ENCODE measurements around the gene CCR6. TPM values are rescaled to one million over a fixed set of nuclear protein-coding genes. Genes with fewer than 3 reads are reported as not detected.
"Not testable (repeated sequence)": the region's sequence is repeated elsewhere in the genome, so short reads cannot be mapped to it uniquely, and the experiment has no call there.

Gene CCR6
- total and polyA plus RNA-seq, 5 donors = not detected

GRCh38 chr6:167178896-167179655 lies 56.2 kb downstream of the CCR6 start:
- H3K4me1 ChIP-seq (ENCODE audit: control insufficient read depth, insufficient read depth, low read length); H3K27me3 ChIP-seq (ENCODE audit: control insufficient read depth, insufficient read depth); intact Hi-C loops (cut with DNase I); ATAC-seq; H3K9me3 ChIP-seq (ENCODE audit: control insufficient read depth, low read length); DNase-seq; H3K27ac ChIP-seq (ENCODE audit: low read length); H3K4me3 ChIP-seq (ENCODE audit: low read length): not testable (repeated sequence)
- WGBS = 89% methylated on average over 25 of the region's 31 CpGs

- DNase-seq = peak in 1 of 3 donors; percentile 19
- H3K9me3 ChIP-seq (ENCODE audit: control insufficient read depth, low read length); H3K27ac ChIP-seq (ENCODE audit: low read length); H3K4me1 ChIP-seq (ENCODE audit: control insufficient read depth, insufficient read depth, low read length); intact Hi-C loops (cut with DNase I); ATAC-seq; H3K27me3 ChIP-seq (ENCODE audit: control insufficient read depth, insufficient read depth); H3K4me3 ChIP-seq (ENCODE audit: low read length): not testable (repeated sequence)
- WGBS = 87% methylated on average over 6 of the region's 8 CpGs
Measured at GRCh38 chr6:167180086-167180485, 57.2 kb downstream of the CCR6 start.

- intact Hi-C loops (cut with DNase I); H3K9me3 ChIP-seq (ENCODE audit: control insufficient read depth, low read length); H3K4me1 ChIP-seq (ENCODE audit: control insufficient read depth, insufficient read depth, low read length); H3K27me3 ChIP-seq (ENCODE audit: control insufficient read depth, insufficient read depth); H3K27ac ChIP-seq (ENCODE audit: low read length); H3K4me3 ChIP-seq (ENCODE audit: low read length); ATAC-seq; DNase-seq: not testable (repeated sequence)
- WGBS = no CpG with 5 or more reads among the region's 6 CpGs
Measured at GRCh38 chr6:167181351-167181750, 58.5 kb downstream of the CCR6 start.

GRCh38 chr6:167182913-167183314 lies 60.0 kb downstream of the CCR6 start:
- DNase-seq; H3K27ac ChIP-seq (ENCODE audit: low read length); H3K9me3 ChIP-seq (ENCODE audit: control insufficient read depth, low read length); H3K27me3 ChIP-seq (ENCODE audit: control insufficient read depth, insufficient read depth); H3K4me3 ChIP-seq (ENCODE audit: low read length); H3K4me1 ChIP-seq (ENCODE audit: control insufficient read depth, insufficient read depth, low read length); intact Hi-C loops (cut with DNase I): not testable (repeated sequence)
- WGBS = 7% methylated on average over 4 of the region's 8 CpGs
- ATAC-seq = peak; percentile 45 to 71

- intact Hi-C loops (cut with DNase I); H3K9me3 ChIP-seq (ENCODE audit: control insufficient read depth, low read length); H3K4me3 ChIP-seq (ENCODE audit: low read length); H3K27me3 ChIP-seq (ENCODE audit: control insufficient read depth, insufficient read depth); H3K27ac ChIP-seq (ENCODE audit: low read length); ATAC-seq; DNase-seq; H3K4me1 ChIP-seq (ENCODE audit: control insufficient read depth, insufficient read depth, low read length): not testable (repeated sequence)
- 60% methylated on average over 3 of the region's 3 CpGs for WGBS
Measured at GRCh38 chr6:167185101-167185500, 62.2 kb downstream of the CCR6 start.

- ATAC-seq; intact Hi-C loops (cut with DNase I); H3K4me3 ChIP-seq (ENCODE audit: low read length); H3K27ac ChIP-seq (ENCODE audit: low read length); DNase-seq; H3K4me1 ChIP-seq (ENCODE audit: control insufficient read depth, insufficient read depth, low read length); H3K27me3 ChIP-seq (ENCODE audit: control insufficient read depth, insufficient read depth); H3K9me3 ChIP-seq (ENCODE audit: control insufficient read depth, low read length): not testable (repeated sequence)
- WGBS = 77% methylated on average over 9 of the region's 9 CpGs
Measured at GRCh38 chr6:167187275-167187674, 64.4 kb downstream of the CCR6 start.

Other genes starting within 250 kb of the CCR6 start
- 10 to 100 TPM; 19.4 to 27.2 (median 22.9) TPM for gene RNASET2, start 166.5 kb upstream of the CCR6 start, total RNA-seq
- gene RNASET2, start 166.5 kb upstream of the CCR6 start, polyA plus RNA-seq = 21.6 TPM
- 10 to 100 TPM in 2 of 4 donors, 1 to 10 TPM in 2; 9.0 to 10.7 (median 9.7) TPM for gene CEP43, start 123.7 kb upstream of the CCR6 start, total RNA-seq
- 6.5 TPM for gene CEP43, start 123.7 kb upstream of the CCR6 start, polyA plus RNA-seq
- gene GPR31, start 34.9 kb downstream of the CCR6 start, total RNA-seq = not detected
- gene GPR31, start 34.9 kb downstream of the CCR6 start, polyA plus RNA-seq = not detected
- gene UNC93A, start 168.2 kb downstream of the CCR6 start, total RNA-seq = not detected
- not detected for gene UNC93A, start 168.2 kb downstream of the CCR6 start, polyA plus RNA-seq
- gene TTLL2, start 202.0 kb downstream of the CCR6 start, total RNA-seq = not detected
- not detected for gene TTLL2, start 202.0 kb downstream of the CCR6 start, polyA plus RNA-seq